AG04450 (cell line): ENCODE measurements around the gene HSPA5. TPM values are rescaled to one million over a fixed set of nuclear protein-coding genes. Genes with fewer than 3 reads are reported as not detected.
A peak's percentile ranks its signal among the peaks of the same experiment; 100 is the strongest.

Experiments used
- CTCF ChIA-PET: fragments of 300-600, 350-600 bp; formaldehyde crosslinking; extraction: SDS; loops from one replicate; lab custom pipeline; 2022; ENCODE audit warnings: antibody characterized with exemption, inconsistent platforms; lab: Charles Lee
- POLR2A ChIA-PET: fragments of 350-600 bp; formaldehyde crosslinking; extraction: SDS; loops from one replicate; lab custom pipeline; 2021; ENCODE audit warnings: antibody characterized with exemption, inconsistent platforms; lab: Yijun Ruan, JAX
- DNase-seq: peaks from one replicate; pipeline ENCODE4 v3.0.0-alpha.2; 2011; ENCODE audit warnings: low read depth, low spot score
- H3K27ac ChIP-seq: one replicate; pipeline ENCODE4 v1.5.1; 2012; ENCODE audit warnings: low read depth, low read length, control low read depth
- H3K27me3 ChIP-seq: one replicate; pipeline ENCODE4 v1.6.0; 2012; ENCODE audit warnings: low read length; ENCODE audit not compliant: control insufficient read depth, insufficient read depth
- H3K4me3 ChIP-seq: 2 replicates; pipeline ENCODE4 v1.5.1; 2011; ENCODE audit warnings: mild to moderate bottlenecking, low read depth, low read length, control low read depth
- H3K9me3 ChIP-seq: 2 replicates; pipeline ENCODE4 v1.5.1; 2012; ENCODE audit warnings: low read length; ENCODE audit not compliant: control insufficient read depth, insufficient read depth
- CTCF ChIP-seq: IDR thresholded peaks from 2 replicates; pipeline ENCODE4 v1.5.1; 2011; ENCODE audit warnings: low read depth, low read length, control low read depth, inconsistent platforms
- polyA plus RNA-seq: library from polyadenylated mRNA; depleted of rRNA; stranded (reverse); fragments of >200 nt; gene quantifications from 2 replicates; pipeline ENCODE4 v1.2.3, GENCODE V29; 2011

The HSPA5 gene
- polyA plus RNA-seq, 1 experiment: 591 TPM

- ChIA-PET POLR2A (no interaction called here), CTCF (no interaction called here)
- H3K9me3 ChIP-seq: 0 out of 2 replicates have a peak, but pooled peaks cover 3% of the 10 kb centered on the region
- TF ChIP-seq CTCF: no peak
- H3K27me3 ChIP-seq: no peaks in the 10 kb centered on the region
- no peak overlapping the region for H3K27ac ChIP-seq
- H3K4me3 ChIP-seq: no peak overlapping the region
- no peak for DNase-seq
Observed at GRCh38 chr9:125258160-125258785, 17.1 kb upstream of the HSPA5 start.

GRCh38 chr9:125255781-125256391 lies 14.7 kb upstream of the HSPA5 start:
- H3K27ac ChIP-seq: no peak overlapping the region
- no peaks in the 10 kb centered on the region for H3K27me3 ChIP-seq
- ChIA-PET POLR2A (interaction anchor here (1.9 kb wide), 1 partner anchor 15 kb away, joined by 11 read pairs; the partner anchor contains the start of gene HSPA5), CTCF (interaction anchor here (0.6 to 2.4 kb wide), 13 partner anchors 11 to 971 kb away, joined by 3 to 21 read pairs (median 4); no protein-coding TSS in a partner anchor)
- no peak overlapping the region for H3K4me3 ChIP-seq
- H3K9me3 ChIP-seq: no peaks in the 10 kb centered on the region
- peak; percentile 42 for TF ChIP-seq CTCF
- DNase-seq: no peak

GRCh38 chr9:125254231-125254630 lies 13.1 kb upstream of the HSPA5 start:
- DNase-seq: no peak
- Histone ChIP-seq H3K27me3 (no peaks in the 10 kb centered on the region), H3K4me3 (no peak overlapping the region), H3K9me3 (no peaks in the 10 kb centered on the region), H3K27ac (no peak overlapping the region)
- TF ChIP-seq CTCF: no peak
- CTCF ChIA-PET: interaction anchor here (0.6 kb wide), 1 partner anchor 121 kb away, joined by 4 read pairs; no protein-coding TSS in a partner anchor
- POLR2A ChIA-PET: interaction anchor here (0.8 kb wide), 1 partner anchor 13 kb away, joined by 3 read pairs; the partner anchor contains the start of gene HSPA5

GRCh38 chr9:125246261-125246667 lies 5.1 kb upstream of the HSPA5 start:
- no peak for TF ChIP-seq CTCF
- H3K4me3 ChIP-seq: no peak overlapping the region
- no peak overlapping the region for H3K27ac ChIP-seq
- ChIA-PET POLR2A (no interaction called here), CTCF (no interaction called here)
- H3K9me3 ChIP-seq: no peaks in the 10 kb centered on the region
- H3K27me3 ChIP-seq: no peaks in the 10 kb centered on the region
- DNase-seq: no peak

GRCh38 chr9:125243792-125244260 lies 2.7 kb upstream of the HSPA5 start:
- DNase-seq: no peak
- no peak for TF ChIP-seq CTCF
- POLR2A ChIA-PET: interaction anchor here (1.0 to 1.4 kb wide), 2 partner anchors 9 to 10 kb away, joined by 3 to 5 read pairs; no protein-coding TSS in a partner anchor
- no peaks in the 10 kb centered on the region for H3K27me3 ChIP-seq
- H3K27ac ChIP-seq: peak overlapping the region; percentile 99
- peaks cover 4% of the 10 kb centered on the region; the same call in 1 of the 2 replicates for H3K9me3 ChIP-seq
- H3K4me3 ChIP-seq: no peak overlapping the region
- CTCF ChIA-PET: no interaction called here
